Stimulated activated CD4-positive, alpha-beta T cell treated with anti-CD3 and anti-CD28 coated beads, Interleukin-12 subunit alpha, Interleukin-12 subunit beta, amount 100 ng/mL, for 24 hours (primary cell): ENCODE data around the gene POLR2L.
A peak's percentile ranks its signal among the peaks of the same experiment; 100 is the strongest.

Experiments
- DNase-seq, 2 experiments: peaks; one replicate each; pipeline ENCODE4 v3.0.0-alpha.2; 2020; ENCODE audit warnings: low read depth in 2 of 2

Gene POLR2L

DNA sequence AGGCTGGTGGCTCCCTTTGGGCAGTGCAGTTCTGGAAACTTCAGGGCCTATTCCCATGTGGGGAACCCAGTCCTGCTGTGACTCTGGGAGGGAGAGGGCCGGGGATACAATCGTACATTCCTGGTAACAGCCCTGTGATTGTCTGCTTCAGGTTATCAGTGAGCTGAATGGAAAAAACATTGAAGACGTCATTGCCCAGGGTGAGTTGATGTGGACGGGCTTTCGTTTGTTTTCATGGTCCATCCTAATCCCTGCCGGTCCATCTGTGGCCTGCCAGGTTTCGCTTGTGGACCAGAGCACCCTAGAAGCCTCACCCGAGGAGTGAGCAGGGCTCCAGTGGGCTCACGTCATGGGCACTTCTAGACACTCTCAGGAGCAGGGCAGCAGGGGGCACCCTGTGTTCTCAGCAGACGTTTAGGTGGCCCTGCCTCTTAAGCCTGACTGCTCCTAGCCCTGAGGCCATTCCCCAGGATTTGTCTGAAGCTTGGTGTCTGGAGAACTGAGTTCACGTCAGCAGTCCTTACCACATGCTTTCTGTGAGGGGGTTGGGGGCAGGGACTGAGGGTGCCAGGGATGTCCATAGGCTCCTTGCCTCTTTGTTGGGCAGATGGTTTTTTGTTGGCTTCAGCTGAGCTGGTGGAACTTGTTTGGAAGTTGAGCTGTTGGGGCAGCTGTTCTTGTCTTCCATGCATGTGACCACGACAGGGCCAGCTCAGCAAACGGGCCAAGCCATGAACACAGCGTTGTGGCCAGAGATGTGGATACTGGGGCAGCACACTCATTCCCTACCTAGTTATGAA is 30.7 kb downstream of the POLR2L start:
- no peak for DNase-seq

DNA sequence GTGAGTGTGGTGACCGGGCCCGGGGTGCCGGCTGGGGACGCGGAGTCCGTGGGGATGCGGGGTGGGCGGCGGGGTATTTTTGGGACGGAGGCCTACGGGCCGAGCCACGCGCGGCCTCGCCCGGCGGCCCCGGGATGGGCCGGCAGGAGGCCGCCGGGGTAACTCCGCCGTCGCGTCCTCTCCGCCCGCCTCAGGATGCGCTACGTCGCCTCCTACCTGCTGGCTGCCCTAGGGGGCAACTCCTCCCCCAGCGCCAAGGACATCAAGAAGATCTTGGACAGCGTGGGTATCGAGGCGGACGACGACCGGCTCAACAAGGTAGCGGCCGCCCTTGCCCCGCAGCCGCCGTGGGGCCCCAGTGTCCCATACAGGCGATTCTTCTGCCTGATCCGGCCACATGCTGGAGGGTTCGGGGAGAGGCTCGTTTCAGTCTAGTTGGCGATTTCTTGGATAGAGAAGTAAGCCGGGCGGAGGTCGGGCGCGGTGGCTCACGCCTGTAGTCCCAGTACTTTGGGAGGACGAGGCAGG is 32.2 kb downstream of the POLR2L start:
- DNase-seq: no peak

DNA sequence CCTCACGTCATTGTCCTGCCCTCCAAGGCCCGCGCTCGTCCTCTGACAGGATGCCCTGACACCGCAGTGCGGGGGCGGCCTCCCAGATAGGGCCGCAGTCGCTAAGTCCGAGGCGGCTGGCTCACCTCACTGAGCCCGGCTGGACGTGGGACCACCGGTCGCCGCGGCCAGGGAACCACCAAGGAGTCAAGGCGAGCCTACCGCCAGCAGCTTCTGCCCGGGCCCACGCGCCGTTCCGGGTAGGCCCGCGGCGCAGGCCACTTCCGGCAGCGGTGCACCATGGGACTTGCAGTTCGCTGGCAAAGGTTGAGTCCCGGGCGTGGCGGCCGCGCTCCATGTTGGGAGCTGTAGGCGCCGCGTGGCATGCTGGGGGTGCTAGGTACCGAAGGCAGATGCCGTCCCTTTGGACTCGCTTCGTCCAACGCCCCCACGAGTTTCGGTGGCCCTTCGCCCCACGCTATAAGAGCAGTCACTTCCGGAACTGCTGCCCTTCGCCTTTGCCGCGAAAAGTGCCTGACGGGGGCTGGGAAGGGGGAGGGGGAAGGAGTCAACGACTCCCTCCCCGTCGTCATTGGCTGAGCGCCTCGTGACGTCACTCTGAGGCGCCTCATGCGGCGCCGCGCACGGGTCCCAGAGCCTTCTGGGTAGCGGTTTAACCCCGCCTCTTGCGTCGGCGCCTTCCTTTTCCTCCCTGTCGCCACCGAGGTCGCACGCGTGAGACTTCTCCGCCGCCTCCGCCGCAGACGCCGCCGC is 32.9 kb downstream of the POLR2L start, which contains the start of gene RPLP2:
TSS of gene RPLP2 (plus strand) at position 681 of the 753 bp plus-strand sequence. CDS start 268 bp downstream, outside the sequence.
- DNase-seq: peak; percentile 97

DNA sequence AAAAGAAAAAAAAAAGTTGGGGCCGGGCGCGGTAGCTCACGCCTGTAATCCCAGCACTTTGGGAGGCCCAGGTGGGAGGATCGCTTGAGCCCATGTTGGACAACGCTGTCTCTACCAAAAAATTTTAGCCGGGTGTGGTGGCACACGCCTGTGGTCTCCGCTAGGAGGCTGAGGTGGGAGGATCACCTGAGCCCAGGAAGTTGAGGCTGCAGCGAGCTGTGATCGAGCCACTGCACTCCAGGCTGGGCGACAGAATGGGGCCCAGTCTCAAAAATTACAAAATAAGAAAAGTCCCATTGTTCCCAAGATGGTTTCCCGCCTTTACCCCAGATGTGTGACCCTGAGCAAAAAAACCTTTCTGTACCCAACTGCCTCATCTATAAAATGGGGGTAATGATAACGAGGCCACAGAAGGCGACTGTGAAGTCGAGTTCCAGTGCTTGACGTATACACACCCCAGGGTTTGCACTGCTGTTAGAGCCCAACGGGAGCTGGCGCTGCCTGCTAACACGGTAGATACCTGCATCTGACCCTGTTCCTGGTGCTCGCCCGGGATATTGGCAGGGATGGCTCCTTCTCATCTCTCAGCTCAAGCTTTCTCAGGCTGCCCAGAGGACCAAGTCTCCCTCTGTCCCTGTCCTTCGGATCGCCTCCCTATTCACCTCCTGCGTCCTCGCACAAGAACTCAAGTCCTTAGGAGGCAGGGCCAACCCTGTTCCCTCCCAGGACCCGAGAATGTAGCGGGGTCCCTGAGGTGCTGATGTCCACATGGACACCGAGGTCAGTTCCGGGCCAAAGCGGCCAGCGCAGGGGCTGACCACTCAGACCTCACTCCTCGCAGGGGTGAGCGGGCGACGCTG is 33.7 kb downstream of the POLR2L start:
- DNase-seq: no peak

DNA sequence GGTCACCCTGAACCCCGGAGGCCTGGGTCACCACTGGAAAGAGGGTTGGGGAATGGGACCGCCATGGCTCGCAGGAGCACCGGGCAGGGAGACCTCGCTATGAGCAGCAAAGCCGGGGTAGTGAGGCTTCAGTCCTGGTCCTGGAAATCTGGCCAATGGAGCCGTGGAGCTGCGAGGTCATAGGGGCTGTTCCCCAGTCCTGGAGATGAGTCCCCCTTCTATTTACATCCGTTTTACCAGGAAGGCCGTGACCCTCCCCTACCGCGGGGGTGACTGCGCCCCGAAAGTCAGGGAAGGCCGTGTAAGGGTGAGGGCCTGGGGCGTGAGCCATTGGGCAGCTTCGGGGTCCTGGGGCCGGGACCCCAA is 37.7 kb downstream of the POLR2L start:
- DNase-seq: no peak

DNA sequence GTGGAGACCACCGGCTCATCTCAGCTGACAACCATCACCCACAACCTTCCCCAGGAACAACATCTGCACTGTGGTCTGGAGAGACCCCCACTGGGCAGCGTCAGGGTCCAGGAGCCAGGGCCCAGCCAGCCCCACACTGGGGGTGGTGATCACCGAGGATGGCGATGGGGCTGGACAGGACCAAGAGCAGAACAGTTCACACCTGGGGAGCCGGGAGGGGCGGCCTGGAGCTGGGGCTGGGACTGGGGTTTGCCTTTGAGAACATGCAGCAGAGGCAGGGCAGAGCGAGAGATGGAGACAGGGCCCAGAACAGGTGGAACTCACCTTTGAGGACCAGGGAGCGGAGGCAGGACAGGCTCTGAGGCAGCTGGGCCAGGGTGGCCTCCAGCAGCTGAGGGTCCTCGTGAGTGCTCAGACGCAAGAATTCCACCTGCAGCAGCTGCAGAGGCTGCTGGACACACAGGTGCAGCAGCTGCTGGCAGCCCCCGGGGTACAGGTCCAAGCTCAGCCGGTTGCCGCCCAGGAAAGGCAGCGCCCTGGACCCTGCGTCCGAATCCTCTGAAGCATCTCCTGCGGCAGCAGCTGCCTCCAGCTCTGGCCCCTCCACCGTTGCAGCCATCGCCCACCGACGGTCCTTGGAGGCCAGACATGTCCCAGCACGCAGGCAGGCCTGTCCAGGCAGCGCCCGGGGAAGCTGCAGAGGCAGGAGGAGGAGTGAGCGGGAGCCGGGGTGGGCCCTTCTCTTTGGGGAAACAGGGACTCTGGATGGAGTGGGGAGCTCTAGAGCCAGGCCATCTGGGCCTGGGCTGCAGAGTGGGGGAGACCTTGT is 38.3 kb downstream of the POLR2L start:
- no peak for DNase-seq

DNA sequence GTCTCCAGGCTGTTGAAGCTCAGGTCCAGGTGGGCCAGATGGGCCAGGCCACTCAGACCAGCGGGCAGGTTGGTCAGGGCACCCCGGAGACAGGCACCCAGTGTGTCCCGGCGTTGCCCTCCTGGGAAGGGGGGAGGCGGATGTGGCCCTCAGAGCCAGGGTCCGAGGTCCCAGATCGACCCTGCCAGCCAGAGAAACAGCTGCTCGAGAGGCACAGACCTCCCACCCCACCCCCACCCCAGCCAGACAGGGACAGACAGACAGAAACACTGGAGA is 38.9 kb downstream of the POLR2L start:
- no peak for DNase-seq

DNA sequence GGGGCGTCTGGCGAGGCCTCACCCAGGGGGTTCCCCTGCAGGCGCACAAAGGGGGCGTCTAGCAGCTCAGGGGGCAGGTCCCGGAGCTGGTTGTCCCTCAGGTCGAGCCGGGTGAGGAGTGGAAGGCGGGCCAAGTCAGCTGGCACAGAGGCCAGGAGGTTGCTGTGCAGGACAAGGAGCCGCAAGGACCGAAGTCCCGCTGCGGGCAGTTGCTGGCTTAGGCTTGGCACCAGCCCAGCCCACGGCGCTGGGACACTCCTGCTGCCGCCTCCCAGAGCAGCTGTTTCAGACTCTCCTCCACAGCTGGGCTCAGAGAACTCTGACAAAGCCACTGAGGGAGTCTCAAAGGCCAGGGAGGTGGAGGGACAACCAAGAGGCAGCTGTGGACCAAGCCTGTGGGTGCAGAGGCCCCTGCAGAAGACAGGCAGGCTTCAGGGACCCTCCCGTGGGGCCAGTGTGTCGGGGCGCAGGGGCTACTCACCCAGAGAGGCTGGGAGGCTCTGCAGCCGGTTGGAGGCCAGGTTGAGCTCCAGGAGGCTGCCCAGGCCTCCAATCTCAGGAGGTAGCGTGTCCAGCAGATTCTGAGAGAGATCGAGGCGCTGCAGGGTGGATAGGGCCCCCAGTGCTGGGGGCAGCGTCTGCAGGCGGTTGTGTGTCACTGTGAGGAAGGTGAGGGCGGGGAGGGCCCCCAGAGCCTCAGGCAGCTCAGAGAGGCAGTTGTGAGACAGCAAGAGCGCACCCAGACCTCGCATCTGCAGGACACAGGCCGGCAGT is 39.4 kb downstream of the POLR2L start:
- DNase-seq: no peak

DNA sequence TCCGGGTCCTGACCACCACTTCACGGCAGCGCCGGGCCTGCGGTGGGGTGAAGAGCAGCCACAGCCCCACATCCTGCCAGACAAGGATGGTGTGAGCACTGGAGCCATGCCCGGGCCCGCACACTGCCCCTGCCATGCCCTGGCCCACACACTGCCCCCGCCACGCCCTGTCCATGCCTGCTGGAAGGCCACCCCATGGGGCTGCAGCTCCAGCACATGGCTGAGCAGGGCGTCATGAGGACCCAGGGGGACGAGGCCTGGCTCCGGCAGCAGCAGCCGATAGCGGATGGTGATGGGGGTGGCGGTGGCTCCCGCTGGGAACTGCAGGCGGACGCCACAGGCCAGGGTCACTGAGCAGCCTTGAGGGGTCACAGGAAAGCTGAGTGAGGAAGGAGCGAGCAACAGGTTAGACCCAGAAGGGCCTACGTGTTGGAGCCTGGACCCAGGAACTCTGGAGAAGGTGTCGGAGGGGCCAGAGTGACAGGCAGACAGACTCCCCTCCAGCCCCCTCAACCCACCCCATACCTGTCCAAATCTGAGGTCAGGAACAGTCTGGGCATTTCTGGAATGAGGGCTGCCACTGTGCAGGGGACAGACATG is 40.2 kb downstream of the POLR2L start:
- no peak for DNase-seq

DNA sequence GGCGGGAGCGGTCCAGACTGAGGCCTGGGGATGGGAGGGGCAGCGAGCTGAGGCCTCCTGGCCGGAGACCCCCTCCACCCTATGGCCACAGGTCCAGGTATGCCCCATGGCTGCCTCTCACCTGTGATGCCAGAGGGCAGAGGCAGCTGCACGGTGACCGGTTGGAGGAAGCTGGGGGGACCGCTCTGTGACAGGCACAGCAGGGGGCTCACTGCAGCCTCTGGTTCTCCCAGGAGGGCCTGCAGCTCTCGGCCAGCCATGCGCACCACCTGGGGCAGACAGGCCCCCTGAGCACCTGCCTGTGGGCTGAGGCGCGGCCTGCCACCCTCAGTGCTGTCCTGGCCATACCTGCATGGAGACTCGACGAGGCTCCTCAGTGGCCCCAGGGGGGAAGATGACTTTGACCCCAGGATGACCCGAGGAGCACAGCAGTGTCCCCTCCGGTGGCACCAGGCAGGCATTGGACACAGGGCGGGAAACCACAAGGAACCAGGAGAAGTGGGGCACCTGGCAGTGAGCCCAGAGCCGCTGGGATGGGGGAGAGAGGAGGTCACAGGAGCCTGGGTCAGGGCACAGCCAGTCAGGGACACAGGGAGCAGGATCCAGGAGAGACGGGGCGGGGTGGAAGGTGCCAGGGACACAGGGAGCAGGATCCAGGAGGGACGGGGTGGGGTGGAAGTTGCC is 41.1 kb downstream of the POLR2L start:
- DNase-seq: no peak

DNA sequence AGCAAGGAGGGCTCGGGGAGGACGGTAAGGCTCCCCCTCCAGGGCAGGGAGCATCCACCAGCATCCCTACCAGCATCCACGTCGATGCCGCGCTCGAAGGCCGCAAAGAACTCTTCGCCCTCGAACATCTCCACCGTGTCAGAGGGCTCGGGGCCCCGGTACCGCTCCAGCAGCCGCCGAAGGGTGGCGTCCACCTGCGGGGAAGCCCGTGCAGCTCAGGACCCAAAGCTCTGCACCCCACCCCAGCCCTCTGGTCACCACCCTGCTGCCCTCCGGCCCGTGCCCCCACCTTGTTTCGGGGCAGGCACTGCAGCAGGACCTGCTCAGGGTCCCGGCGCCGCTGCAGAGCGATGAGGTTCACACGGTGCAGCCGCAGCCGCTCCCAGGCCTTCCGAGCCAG is 41.9 kb downstream of the POLR2L start:
- DNase-seq: no peak

DNA sequence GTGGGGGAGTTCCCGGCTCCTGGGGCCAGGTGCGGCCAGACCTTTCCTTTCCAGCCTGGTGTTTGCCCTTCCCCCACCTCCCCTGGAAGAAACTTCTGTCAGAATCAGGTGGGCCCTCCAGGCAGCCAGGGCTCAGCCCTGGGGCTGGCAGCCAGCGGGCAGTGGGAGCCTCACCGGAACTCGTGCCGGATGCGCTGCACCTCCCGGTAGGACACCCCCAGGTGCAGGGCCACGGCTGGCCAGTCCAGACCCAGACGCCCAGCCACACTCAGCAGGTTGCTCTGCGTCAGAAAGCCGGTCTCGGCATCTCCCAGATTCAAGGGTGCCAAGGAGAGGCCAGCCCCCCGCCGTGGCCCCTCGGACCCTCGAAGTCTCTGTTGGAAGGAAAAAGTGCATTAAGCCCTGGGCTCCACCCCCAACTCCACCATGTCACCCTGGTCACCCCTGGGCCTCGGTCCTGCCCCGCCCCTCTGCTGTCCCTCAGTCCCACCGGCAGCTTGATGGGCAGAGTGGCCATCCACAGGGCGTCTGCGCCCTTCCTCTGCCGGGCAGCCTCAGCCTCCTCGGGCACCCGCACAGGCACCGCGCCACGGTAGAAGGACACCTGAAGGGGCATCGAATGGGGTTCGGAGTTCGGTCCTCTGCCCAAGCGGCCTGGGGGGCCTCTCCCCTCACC is 42.5 kb downstream of the POLR2L start:
- no peak for DNase-seq

DNA sequence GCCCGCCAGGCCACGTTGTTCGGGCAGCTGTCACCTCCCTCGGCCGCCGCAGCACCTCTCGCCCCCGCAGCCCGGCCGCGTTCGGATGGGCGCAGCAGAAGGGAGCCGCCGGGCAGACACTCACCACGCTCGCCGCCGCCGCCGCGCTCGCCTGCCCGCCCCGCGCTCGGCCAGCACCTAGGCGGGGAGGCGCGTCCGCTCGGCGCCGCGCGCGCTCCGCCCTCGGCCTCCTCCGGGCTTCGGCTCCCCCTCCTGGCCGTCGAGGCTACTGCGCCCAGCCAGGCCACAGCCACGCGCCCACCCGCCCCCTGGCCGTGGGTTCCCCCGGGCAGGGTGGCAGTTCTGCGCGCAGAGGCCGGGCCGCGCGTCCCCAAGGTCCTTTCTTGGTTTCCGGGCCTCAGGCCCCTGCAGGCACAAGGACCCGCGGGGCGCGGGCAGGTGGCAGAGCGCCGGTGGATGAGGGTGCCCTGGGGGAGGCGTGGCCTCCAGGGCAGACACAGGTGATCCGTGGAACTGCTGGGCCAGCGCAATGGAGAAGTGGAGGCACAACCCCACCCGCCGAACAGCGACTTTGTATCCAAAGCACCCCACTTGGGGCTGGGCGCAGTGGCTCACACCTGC is 44.1 kb downstream of the POLR2L start, which contains the start of gene SLC25A22:
TSS of gene SLC25A22 (minus strand) at position 189 of the 621 bp plus-strand sequence. CDS start 3,275 bp downstream, outside the sequence.
- DNase-seq: peak; percentile 64 to 81

DNA sequence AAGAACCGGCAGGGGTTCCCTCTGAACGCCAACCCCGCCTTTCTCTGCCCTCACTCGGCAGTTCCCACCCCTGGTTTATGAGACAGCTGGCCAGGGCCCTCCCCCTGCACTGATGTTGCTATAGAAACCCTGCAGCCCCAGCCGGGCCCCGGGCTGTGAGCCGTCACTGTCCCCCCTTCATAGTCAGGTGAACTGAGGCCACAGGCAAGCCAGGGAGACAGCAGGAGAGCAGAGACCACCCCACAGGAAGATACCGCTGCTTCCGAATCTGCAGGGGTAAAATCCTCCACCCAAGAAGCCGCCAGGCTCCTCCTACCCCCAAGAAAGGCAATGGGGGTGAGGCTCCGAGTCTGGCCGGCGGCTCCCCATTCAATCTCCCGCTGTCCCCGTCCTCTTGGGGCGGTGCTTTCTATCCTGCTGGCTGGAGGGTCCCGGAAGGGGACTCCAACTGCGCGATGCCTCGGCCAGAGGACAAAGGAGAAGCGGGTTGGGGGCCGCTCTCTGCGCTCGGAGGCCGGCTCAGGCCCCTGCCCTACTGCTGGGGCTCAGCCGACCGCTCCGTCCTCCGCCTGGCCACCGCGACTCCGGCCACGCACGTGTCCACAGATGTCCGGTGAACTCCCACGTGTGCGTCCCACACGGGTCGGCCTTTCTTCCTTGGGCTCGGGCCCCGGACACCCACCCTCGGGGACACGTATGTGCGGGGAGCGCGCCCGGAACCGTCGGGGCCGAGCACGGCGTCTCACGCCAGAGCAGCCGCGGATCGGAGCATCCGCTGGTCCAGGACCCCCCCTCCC is 44.8 kb downstream of the POLR2L start:
- peak; percentile 52 to 74 for DNase-seq

DNA sequence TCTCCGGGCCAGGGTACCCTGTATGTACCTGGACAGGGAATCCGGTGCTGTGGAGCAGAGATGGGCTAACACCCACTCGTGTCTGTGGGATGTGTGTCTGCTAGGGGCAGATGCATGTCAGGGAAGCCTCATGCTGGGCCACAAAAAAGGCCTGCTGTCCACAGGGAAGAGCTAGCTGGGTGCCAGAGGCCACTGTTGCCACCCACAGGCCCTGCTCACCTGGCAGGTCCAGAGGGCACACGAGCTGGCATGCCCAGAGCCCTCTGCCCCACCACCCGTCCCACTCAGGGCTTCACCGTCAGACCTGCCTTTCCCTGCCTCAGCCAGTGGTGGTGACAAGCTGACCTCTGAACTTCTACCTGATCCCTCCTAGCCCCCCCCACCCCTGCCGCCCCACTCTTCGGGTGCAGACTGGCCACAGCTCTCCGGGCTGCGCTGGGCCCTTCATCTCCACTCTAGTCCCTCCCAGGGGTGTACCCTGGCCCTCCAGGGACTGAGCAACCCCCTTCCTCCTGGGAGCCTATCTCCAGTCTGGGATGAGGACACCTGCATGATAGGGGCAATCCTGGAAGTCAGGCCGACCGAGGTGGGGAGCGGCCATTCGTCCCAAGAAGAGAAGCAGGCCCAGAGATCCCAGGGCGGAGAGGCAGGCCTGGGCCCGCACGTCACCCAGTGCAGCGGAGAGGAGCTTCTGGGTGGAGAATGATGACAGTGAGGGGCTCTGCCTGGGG is 45.6 kb downstream of the POLR2L start:
- no peak for DNase-seq

DNA sequence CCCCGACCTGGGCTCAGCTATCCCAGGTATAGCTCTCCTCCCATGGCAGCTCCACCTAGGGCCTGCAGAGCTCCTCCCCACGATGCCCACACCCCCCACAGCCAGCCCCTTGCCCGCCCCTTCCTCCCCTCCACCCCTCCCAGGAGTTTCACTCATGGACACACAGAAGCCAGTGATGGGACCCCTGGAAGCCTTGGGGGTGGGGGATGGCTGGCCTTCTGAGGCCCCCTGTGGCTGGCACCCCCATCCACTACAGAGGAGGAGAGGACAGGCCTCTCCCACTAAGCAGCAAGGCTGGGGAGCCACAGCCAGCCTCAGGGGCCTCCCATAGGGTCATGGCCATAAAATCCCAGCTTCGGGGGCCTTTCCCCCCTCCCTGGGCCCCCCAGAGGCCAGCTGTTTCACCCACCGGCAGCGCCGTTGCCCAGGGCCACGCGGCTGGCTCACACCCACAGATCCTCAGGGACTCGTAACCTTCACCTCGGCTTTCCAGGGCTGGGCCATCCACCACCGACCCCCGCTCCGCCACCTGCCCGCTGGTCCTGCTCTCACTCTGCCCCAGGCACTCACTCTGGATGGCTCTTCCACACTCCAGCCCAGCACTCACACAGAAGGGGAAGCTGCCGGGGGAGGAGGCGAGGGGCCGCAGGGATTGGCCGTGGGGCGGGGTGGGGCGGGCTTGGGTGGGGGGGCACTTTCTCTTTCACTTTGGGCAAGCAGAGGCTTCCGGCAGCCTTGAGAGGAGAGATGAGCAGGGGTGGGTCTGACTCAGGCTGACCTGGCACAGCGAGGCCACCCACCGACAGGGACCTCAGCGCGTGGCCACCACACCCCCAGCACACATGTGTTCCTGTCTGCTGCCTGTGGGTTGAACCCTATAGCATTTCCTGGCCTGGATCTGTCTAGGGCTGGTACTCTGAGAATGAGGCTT is 46.4 kb downstream of the POLR2L start:
- peak; percentile 67 to 81 for DNase-seq
